Vagina (tissue), 2 donors: ENCODE measurements around the gene RFX2.

Experiments
- CTCF ChIP-seq, 3 experiments: fragments of 450-650 bp in 2 of 3; fragments of 200-600 bp in 1 of 3; sonication (generic) in 1 of 3; IDR thresholded peaks; one replicate each; pipeline ENCODE4 v1.5.1; 2017 to 2019; ENCODE audit warnings: antibody characterized with exemption in 3 of 3, mild to moderate bottlenecking in 2 of 3, moderate library complexity in 2 of 3
- POLR2A ChIP-seq, 2 donors: fragments of 450-650 bp; IDR thresholded peaks; one replicate each; pipeline ENCODE4 v1.6.1; 2017; ENCODE audit warnings: antibody characterized with exemption in 2 of 2, mild to moderate bottlenecking in 2 of 2, moderate library complexity in 2 of 2
- POLR2AphosphoS5 ChIP-seq, 2 donors: sonication (generic); formaldehyde crosslinking; IDR thresholded peaks; one replicate each; pipeline ENCODE4 v1.9.0; 2017; ENCODE audit warnings: antibody characterized with exemption in 2 of 2, mild to moderate bottlenecking in 2 of 2, low read depth in 1 of 2; ENCODE audit not compliant: insufficient read depth in 1 of 2

GRCh38 chr19:6070720-6071485 is 39.4 kb downstream of the RFX2 start:
- TF ChIP-seq CTCF (IDR thresholded peaks at IDR 0.05) = no peak
- no peak for TF ChIP-seq POLR2A (IDR thresholded peaks at IDR 0.05)
- TF ChIP-seq POLR2AphosphoS5 (IDR thresholded peaks at IDR 0.05; ENCODE audit: insufficient read depth in 1 of 2, low read depth in 1 of 2) = no peak
